CD4-positive, CD25-positive, alpha-beta regulatory T cell (primary cell): ENCODE data around the gene RIMS1. TPM values are rescaled to one million over a fixed set of nuclear protein-coding genes. Genes with fewer than 3 reads are reported as not detected.

Experiments
- ATAC-seq, 2 donors: fragments of 150-1000 bp; cut with Tn5 transposase; one replicate each; pipeline ENCODE4 v1.10.0; 2021; ENCODE audit warnings: low read depth in 2 of 2, moderate number of reproducible peaks in 2 of 2, moderate library complexity in 1 of 2
- DNase-seq, 3 donors: peaks; one replicate each; pipeline versions ENCODE4 v3.0.0 to v3.0.0-alpha.2; 2012 to 2022; ENCODE audit warnings: mixed read lengths in 1 of 3
- H3K27ac ChIP-seq: one replicate; pipeline ENCODE4 v1.7.0; 2013; ENCODE audit warnings: mild to moderate bottlenecking, low read length; ENCODE audit not compliant: insufficient read depth, poor library complexity, severe bottlenecking
- H3K27me3 ChIP-seq: one replicate; pipeline ENCODE4 v1.7.0; 2013; ENCODE audit warnings: low read length; ENCODE audit not compliant: control insufficient read depth, insufficient read depth
- H3K36me3 ChIP-seq: one replicate; pipeline ENCODE4 v1.7.0; 2013; ENCODE audit warnings: mild to moderate bottlenecking, low read length, moderate library complexity; ENCODE audit not compliant: control insufficient read depth, insufficient read depth
- H3K4me1 ChIP-seq: 2 replicates; pipeline ENCODE4 v1.7.0; 2013; ENCODE audit warnings: mild to moderate bottlenecking, low read length; ENCODE audit not compliant: insufficient read depth, control insufficient read depth, poor library complexity, severe bottlenecking
- H3K4me3 ChIP-seq: one replicate; pipeline ENCODE4 v1.7.0; 2013; ENCODE audit warnings: low read depth, mild to moderate bottlenecking, low read length, moderate library complexity
- H3K9me3 ChIP-seq, 2 experiments: 1 replicate in 1 of 2; 2 replicates in 1 of 2; pipeline ENCODE4 v1.7.0; 2013; ENCODE audit warnings: low read length in 2 of 2, mild to moderate bottlenecking in 1 of 2, moderate library complexity in 1 of 2; ENCODE audit not compliant: control insufficient read depth in 2 of 2
- H3K27ac Mint-ChIP-seq, 3 donors: one replicate each; pipeline ENCODE4 v1.8.0; 2020 to 2022; ENCODE audit warnings: mild to moderate bottlenecking in 3 of 3, mixed read lengths in 3 of 3, moderate library complexity in 2 of 3
- H3K27me3 Mint-ChIP-seq: one replicate; pipeline ENCODE4 v1.8.0; 2022; ENCODE audit warnings: mild to moderate bottlenecking, mixed read lengths
- H3K36me3 Mint-ChIP-seq: one replicate; pipeline ENCODE4 v1.8.0; 2020; ENCODE audit warnings: mixed read lengths
- H3K4me1 Mint-ChIP-seq, 4 donors: one replicate each; pipeline ENCODE4 v1.8.0; 2020 to 2022; ENCODE audit warnings: mixed read lengths in 4 of 4, mild to moderate bottlenecking in 1 of 4
- H3K4me3 Mint-ChIP-seq, 4 donors: one replicate each; pipeline ENCODE4 v1.8.0; 2020 to 2022; ENCODE audit warnings: mild to moderate bottlenecking in 4 of 4, mixed read lengths in 4 of 4, moderate library complexity in 3 of 4
- H3K9me3 Mint-ChIP-seq, 7 donors: one replicate each; pipeline ENCODE4 v1.8.0; 2020 to 2022; ENCODE audit warnings: mixed read lengths in 7 of 7, mild to moderate bottlenecking in 3 of 7, moderate library complexity in 2 of 7
- polyA plus RNA-seq, 4 donors: library from polyadenylated mRNA; unstranded; fragments of 300-500 nt; fragmentation: Illumina TruSeq; gene quantifications; one replicate each; pipeline ENCODE4 v1.2.3, GENCODE V29; 2021
- total RNA-seq: library from RNA; stranded (reverse); gene quantifications from one replicate; pipeline ENCODE4 v1.2.3, GENCODE V29; 2022

The RIMS1 gene
- total and polyA plus RNA-seq, 5 donors from 2014 or later: not detected

DNA sequence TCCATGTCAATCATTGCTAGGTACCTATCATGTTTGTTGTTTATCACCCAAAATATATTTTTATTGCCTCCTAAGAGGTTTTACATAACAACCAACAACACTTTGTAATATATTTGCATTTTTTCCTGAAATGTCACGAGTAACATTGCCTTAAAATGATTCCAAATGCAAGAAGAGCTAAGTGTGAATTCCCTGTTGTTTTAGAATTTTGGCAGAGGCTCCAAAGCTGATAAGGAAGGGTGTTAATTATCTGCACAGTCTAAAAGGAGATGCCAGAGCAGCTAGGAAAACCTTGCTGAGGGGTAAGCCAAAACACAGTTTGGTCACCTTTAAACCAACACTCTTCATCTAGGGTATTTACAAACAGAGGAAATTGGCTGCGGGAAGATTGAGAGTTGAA is 533.6 kb downstream of the RIMS1 start:
- no peak overlapping the region for H3K27ac Mint-ChIP-seq
- H3K36me3 Mint-ChIP-seq: no peaks in the 10 kb centered on the region
- DNase-seq (no peak), ATAC-seq (no peak)
- H3K4me1 Mint-ChIP-seq: no peaks in the 10 kb centered on the region
- Histone ChIP-seq H3K9me3 (no peaks in the 10 kb centered on the region), H3K4me3 (no peak overlapping the region), H3K27ac (no peak overlapping the region), H3K4me1 (no peaks in the 10 kb centered on the region), H3K36me3 (no peaks in the 10 kb centered on the region), H3K27me3 (no peaks in the 10 kb centered on the region)
- no peaks in the 10 kb centered on the region for H3K27me3 Mint-ChIP-seq
- peaks cover 0 to 2% (median 0%) of the 10 kb centered on the region in 7 donors for H3K9me3 Mint-ChIP-seq
- no peak overlapping the region for H3K4me3 Mint-ChIP-seq

- no peak for ATAC-seq
- Histone ChIP-seq H3K9me3 (no peaks in the 10 kb centered on the region), H3K36me3 (no peaks in the 10 kb centered on the region), H3K4me3 (no peak overlapping the region), H3K4me1 (no peaks in the 10 kb centered on the region), H3K27ac (no peak overlapping the region), H3K27me3 (no peaks in the 10 kb centered on the region)
- Mint-ChIP-seq H3K9me3 (peaks cover 0 to 2% (median 0%) of the 10 kb centered on the region in 7 donors), H3K36me3 (no peaks in the 10 kb centered on the region), H3K4me1 (no peaks in the 10 kb centered on the region), H3K27me3 (no peaks in the 10 kb centered on the region), H3K27ac (no peak overlapping the region), H3K4me3 (no peak overlapping the region)
- no peak for DNase-seq
Observed at GRCh38 chr6:72420409-72420808, 534.1 kb downstream of the RIMS1 start.

- Mint-ChIP-seq H3K27me3 (no peaks in the 10 kb centered on the region), H3K9me3 (peaks cover 0 to 2% (median 0%) of the 10 kb centered on the region in 7 donors), H3K27ac (no peak overlapping the region), H3K4me1 (no peaks in the 10 kb centered on the region), H3K4me3 (no peak overlapping the region), H3K36me3 (no peaks in the 10 kb centered on the region)
- H3K27me3 ChIP-seq: no peaks in the 10 kb centered on the region
- no peaks in the 10 kb centered on the region for H3K9me3 ChIP-seq
- H3K27ac ChIP-seq: no peak overlapping the region
- DNase-seq: no peak
- no peak overlapping the region for H3K4me3 ChIP-seq
- no peaks in the 10 kb centered on the region for H3K4me1 ChIP-seq
- no peaks in the 10 kb centered on the region for H3K36me3 ChIP-seq
- ATAC-seq: no peak
Observed at GRCh38 chr6:72421387-72421786, 535.0 kb downstream of the RIMS1 start.

DNA sequence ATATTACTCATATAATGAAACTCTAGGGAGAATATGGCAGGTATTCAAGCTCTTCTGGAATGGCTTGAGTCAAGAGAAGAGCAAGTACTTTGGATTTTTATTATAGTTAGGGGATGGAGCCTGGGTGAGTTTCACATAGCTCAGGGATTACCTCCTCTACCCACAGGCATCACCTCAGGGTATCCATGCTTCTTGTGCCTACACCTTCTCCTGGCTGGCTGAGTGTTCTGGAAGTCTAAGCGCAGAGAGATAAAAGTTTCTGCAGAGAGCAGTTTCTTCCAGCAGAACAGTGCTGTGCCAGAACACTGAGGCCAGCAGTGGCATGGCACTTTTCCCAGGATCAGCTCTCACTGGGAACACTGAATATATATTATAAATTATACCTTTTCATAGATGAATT is 535.8 kb downstream of the RIMS1 start:
- H3K27me3 ChIP-seq: no peaks in the 10 kb centered on the region
- no peaks in the 10 kb centered on the region for H3K36me3 ChIP-seq
- Mint-ChIP-seq H3K4me3 (no peak overlapping the region), H3K9me3 (peaks cover 0 to 2% (median 0%) of the 10 kb centered on the region in 7 donors), H3K4me1 (no peaks in the 10 kb centered on the region), H3K36me3 (no peaks in the 10 kb centered on the region), H3K27ac (no peak overlapping the region), H3K27me3 (no peaks in the 10 kb centered on the region)
- H3K4me1 ChIP-seq: no peaks in the 10 kb centered on the region
- DNase-seq (no peak), ATAC-seq (no peak)
- H3K4me3 ChIP-seq: no peak overlapping the region
- no peaks in the 10 kb centered on the region for H3K9me3 ChIP-seq
- H3K27ac ChIP-seq: no peak overlapping the region

DNA sequence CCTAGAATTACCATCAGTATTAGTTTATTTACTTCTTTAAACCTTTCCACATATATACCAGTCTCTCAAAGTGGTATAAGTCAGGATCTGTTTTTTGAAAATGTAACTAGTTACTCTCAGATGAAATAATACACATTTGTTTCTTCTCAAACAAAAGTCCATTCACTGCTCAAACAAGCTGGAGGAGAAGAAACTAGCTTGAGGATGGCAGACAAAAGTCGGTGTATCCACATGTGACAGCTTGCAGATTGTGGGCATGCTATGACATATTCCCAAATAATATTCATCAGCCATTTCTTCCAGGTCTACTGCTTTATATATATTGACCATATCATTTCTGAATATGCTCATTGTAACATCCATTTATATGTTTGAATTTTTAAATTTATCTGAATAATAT is 538.1 kb downstream of the RIMS1 start:
- Mint-ChIP-seq H3K36me3 (no peaks in the 10 kb centered on the region), H3K27ac (no peak overlapping the region), H3K4me1 (no peaks in the 10 kb centered on the region), H3K9me3 (peaks cover 0 to 6% (median 2%) of the 10 kb centered on the region in 7 donors), H3K27me3 (no peaks in the 10 kb centered on the region), H3K4me3 (no peak overlapping the region)
- H3K9me3 ChIP-seq: no peaks in the 10 kb centered on the region
- H3K4me1 ChIP-seq: no peaks in the 10 kb centered on the region
- H3K27me3 ChIP-seq: no peaks in the 10 kb centered on the region
- H3K27ac ChIP-seq: no peak overlapping the region
- no peak overlapping the region for H3K4me3 ChIP-seq
- DNase-seq (no peak), ATAC-seq (no peak)
- H3K36me3 ChIP-seq: no peaks in the 10 kb centered on the region

- no peak for DNase-seq
- no peaks in the 10 kb centered on the region for H3K9me3 ChIP-seq
- no peak overlapping the region for H3K4me3 Mint-ChIP-seq
- H3K36me3 Mint-ChIP-seq: no peaks in the 10 kb centered on the region
- H3K27ac Mint-ChIP-seq: no peak overlapping the region
- peaks cover 0 to 6% (median 2%) of the 10 kb centered on the region in 7 donors for H3K9me3 Mint-ChIP-seq
- H3K36me3 ChIP-seq: no peaks in the 10 kb centered on the region
- no peaks in the 10 kb centered on the region for H3K27me3 ChIP-seq
- no peaks in the 10 kb centered on the region for H3K4me1 ChIP-seq
- H3K4me1 Mint-ChIP-seq: no peaks in the 10 kb centered on the region
- ATAC-seq: no peak
- H3K27me3 Mint-ChIP-seq: no peaks in the 10 kb centered on the region
- no peak overlapping the region for H3K4me3 ChIP-seq
- no peak overlapping the region for H3K27ac ChIP-seq
Observed at GRCh38 chr6:72425003-72425681, 538.8 kb downstream of the RIMS1 start.

DNA sequence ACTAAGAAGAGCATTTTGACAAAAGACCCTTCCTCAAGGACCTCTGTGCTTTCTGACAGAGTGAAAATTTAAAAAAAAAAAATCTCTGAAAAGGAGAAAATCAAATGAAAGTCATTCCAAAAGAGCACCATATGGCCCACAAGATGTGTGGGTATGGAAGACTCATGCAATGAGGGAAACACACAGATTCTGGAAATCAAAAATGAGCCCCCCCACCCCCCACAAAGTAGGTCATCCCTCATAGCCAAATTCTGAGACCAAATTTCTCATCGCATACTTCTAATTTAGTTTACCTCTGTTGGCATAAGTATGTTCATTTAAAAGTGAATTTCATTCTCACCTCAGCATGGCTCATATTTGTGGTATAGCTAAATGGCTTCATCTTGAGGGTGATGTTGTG is 554.3 kb downstream of the RIMS1 start:
- Mint-ChIP-seq H3K4me3 (no peak overlapping the region), H3K9me3 (peaks cover 0 to 1% (median 0%) of the 10 kb centered on the region in 7 donors), H3K27me3 (peaks cover 9% of the 10 kb centered on the region), H3K27ac (no peak overlapping the region), H3K4me1 (no peaks in the 10 kb centered on the region), H3K36me3 (no peaks in the 10 kb centered on the region)
- H3K4me1 ChIP-seq: no peaks in the 10 kb centered on the region
- H3K27ac ChIP-seq: no peak overlapping the region
- H3K9me3 ChIP-seq: no peaks in the 10 kb centered on the region
- ATAC-seq (no peak), DNase-seq (no peak)
- no peaks in the 10 kb centered on the region for H3K27me3 ChIP-seq
- no peak overlapping the region for H3K4me3 ChIP-seq
- H3K36me3 ChIP-seq: no peaks in the 10 kb centered on the region

DNA sequence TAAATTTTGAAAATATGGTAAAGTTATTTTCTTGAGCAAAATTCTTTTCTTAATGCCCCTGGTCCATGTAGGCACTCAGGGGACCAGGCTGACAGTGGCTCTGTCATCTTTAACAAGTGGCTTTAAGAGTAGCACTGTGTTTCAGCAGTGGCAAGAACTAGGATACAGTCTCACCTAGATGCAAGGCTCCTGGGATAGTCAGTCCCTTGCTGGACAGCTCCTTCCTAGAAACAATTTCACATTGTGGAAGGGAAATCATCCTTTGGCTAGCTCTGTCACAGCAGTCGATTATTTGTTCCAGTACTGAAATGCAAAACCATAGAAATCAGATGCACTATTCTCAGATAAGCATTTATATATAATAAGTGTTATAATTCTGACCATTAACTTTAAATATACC is 560.1 kb downstream of the RIMS1 start:
- H3K27ac Mint-ChIP-seq: no peak overlapping the region
- peaks cover 5% of the 10 kb centered on the region for H3K27me3 Mint-ChIP-seq
- Histone ChIP-seq H3K27ac (no peak overlapping the region), H3K27me3 (no peaks in the 10 kb centered on the region), H3K4me3 (no peak overlapping the region), H3K9me3 (no peaks in the 10 kb centered on the region), H3K4me1 (no peaks in the 10 kb centered on the region), H3K36me3 (no peaks in the 10 kb centered on the region)
- H3K4me1 Mint-ChIP-seq: no peaks in the 10 kb centered on the region
- peaks cover 0 to 2% (median 0%) of the 10 kb centered on the region in 7 donors for H3K9me3 Mint-ChIP-seq
- no peak for DNase-seq
- H3K4me3 Mint-ChIP-seq: no peak overlapping the region
- H3K36me3 Mint-ChIP-seq: no peaks in the 10 kb centered on the region
- ATAC-seq: no peak
